Motor neuron (in vitro differentiated cells): ENCODE measurements around the gene TYR. TPM values are rescaled to one million over a fixed set of nuclear protein-coding genes. Genes with fewer than 3 reads are reported as not detected.
"Not testable (repeated sequence)": the region's sequence is repeated elsewhere in the genome, so short reads cannot be mapped to it uniquely, and the experiment has no call there.

Experiments used
- ATAC-seq, 8 experiments: fragments of 200-7000 bp; cut with Tn5 transposase; replicated peaks in 6 of 8; 2 replicates each; pipeline ENCODE4 v1.8.0; 2021; ENCODE audit warnings: mild to moderate bottlenecking in 8 of 8, moderate library complexity in 8 of 8
- H3K27ac ChIP-seq, 2 donors: fragments of 250-450 bp; sonication (Bioruptor Pico); 2 replicates each; pipeline ENCODE4 v1.9.0; 2021; ENCODE audit warnings: antibody characterized with exemption in 2 of 2, mild to moderate bottlenecking in 2 of 2, moderate library complexity in 1 of 2
- H3K4me1 ChIP-seq, 2 donors: fragments of 250-450 bp; sonication (Bioruptor Pico); replicated peaks in 1 of 2; 2 replicates each; pipeline ENCODE4 v1.6.1; 2021; ENCODE audit warnings: antibody characterized with exemption in 2 of 2, mild to moderate bottlenecking in 2 of 2, moderate library complexity in 1 of 2
- H3K4me3 ChIP-seq, 5 donors: fragments of 250-450 bp; sonication (Bioruptor Pico); 2 replicates each; pipeline ENCODE4 v1.9.0; 2021; ENCODE audit warnings: antibody characterized with exemption in 5 of 5, mild to moderate bottlenecking in 5 of 5, moderate library complexity in 4 of 5
- WGBS, 10 experiments: fragments of 450-650 bp; shearing (Covaris generic); methylation state at CpG; one replicate each; pipeline ENCODE4 v1.0.0; 2022; 5-methylcytosine and 5-hydroxymethylcytosine counted together
- in situ Hi-C, 9 experiments: fragments of 400-800 bp; cut with MboI; loops; one replicate each; pipeline ENCODE4 v1.15.0; 2021; ENCODE audit warnings: low sequenced_read_pairs in 9 of 9, low pct_unique_long_range_greater_than_20kb in 2 of 9; ENCODE audit not compliant: unreplicated experiment in 9 of 9
- total RNA-seq, 8 experiments: library from RNA; unstranded; fragments of 300-600 nt; gene quantifications; 2 replicates each; pipeline versions ENCODE4 v1.2.3 to v1.2.4, GENCODE V29; 2022

The TYR gene
- total RNA-seq, 8 experiments from 2014 or later, result 0.09 to 0.19 TPM; not detected in 6

DNA sequence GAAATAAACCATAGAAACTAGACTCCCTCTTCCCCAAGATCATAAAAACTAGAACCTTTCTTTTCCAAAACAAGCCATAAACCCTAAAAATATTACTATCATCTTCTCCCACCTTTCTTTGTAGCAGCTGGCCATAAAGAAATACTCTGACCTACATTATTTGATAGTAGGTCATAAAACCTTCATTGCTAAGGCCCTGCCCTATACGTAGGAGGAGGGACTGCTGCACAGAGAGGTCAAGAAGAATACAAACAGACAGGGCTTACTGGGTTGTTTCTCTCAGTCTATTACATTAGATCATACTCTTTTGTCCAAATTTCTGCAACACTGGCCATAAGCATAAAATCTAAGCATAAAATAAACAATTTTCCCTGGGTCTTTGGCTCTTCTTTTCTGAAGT lies 101.5 kb downstream of the TYR start:
- 40 to 100% (median 82%) methylated on average over 1 of the region's 1 CpG; no CpG with 5 or more reads in 3 of the 10 experiments for whole genome bisulfite sequencing, 10 experiments
- in situ Hi-C loops, result no loop called here
- no peak overlapping the region for H3K4me3 ChIP-seq
- ATAC-seq, result no peak
- peaks cover 2 to 3% of the 10 kb centered on the region in 2 donors for H3K4me1 ChIP-seq
- no peak overlapping the region for H3K27ac ChIP-seq

DNA sequence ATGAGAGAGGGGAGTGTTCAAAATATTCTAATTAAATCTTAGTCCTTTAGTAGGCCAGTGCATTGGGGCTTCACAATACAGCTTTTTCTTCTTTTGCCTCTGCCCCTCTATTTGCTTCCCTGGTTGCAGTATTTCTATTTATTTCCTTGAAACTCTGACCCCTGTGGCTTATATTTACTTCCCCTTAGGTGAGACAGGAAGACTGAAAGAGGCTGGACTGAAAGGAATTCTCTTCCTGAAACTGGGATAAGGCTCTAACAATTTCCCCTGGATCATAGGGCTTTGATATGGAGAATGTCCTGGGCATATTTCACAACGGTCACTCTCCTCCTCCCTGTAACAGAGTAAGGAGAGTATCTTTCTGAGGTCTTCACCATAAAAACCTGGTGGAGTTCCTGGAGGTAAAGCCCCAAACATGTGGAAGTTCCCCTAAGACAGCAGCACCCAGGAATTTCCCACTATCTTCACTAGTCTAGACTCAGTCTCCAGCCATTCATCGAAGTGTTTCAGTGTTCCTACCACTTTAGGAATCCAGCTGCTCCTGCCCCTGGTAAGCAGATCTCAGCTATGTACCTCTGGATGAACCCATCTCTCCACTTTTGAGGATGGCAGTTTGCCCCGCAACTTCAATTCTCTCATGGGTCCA lies 103.5 kb downstream of the TYR start:
- 34 to 100% (median 83%) methylated on average over 1 to 3 of the region's 3 CpGs; no CpG with 5 or more reads in 3 of the 10 experiments for WGBS, 10 experiments
- ATAC-seq, in situ Hi-C loops, H3K27ac ChIP-seq, H3K4me3 ChIP-seq, H3K4me1 ChIP-seq: not testable (repeated sequence)

DNA sequence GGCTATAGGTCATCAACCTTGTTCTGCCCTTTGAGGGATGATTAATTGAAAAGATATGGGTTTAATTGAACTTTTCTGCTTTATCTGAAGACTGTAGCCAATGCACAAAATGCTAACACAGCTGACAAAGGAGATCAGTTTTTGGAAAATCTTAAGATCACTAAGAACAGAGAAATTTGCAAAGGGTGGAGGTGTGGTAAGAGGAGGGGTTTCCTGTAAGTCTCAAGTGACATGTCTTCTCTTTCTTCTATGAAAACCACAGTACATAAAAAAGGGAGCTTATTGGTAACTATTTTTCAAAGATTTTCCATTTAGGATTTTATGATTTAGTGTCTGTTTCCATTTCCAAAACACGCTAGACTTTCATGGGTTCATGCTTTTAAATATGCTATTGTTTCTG lies 108.9 kb downstream of the TYR start:
- in situ Hi-C loops, result not testable (repeated sequence)
- peak in 2 of 8 experiments; percentile 45 to 65 for ATAC-seq
- 56 to 100% (median 88%) methylated on average over 1 of the region's 1 CpG; no CpG with 5 or more reads in 5 of the 10 experiments for WGBS, 10 experiments

DNA sequence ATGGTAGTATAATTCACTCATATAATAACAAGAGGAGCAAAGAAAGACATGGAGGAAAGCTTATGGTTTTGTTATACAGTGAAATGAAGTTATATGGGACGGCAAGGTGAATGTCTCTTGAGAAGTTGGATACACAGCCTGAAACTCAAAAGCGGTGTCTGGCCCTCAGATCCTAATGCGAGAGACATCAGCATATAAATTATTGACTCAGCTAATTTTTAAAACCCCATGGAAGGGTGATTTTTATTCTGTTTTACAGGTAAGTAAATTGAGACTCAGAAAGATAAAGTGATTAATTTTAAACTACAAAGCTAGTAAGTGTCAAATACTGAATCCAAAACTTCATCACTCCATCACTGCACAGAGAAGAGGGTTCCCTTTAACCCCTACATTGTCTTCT lies 110.3 kb downstream of the TYR start:
- ATAC-seq, H3K4me3 ChIP-seq, H3K27ac ChIP-seq, H3K4me1 ChIP-seq, in situ Hi-C loops: not testable (repeated sequence)
- 50 to 100% (median 89%) methylated on average over 1 to 3 of the region's 3 CpGs; no CpG with 5 or more reads in 2 of the 10 experiments for WGBS, 10 experiments

More for the DNA sequence above, 108.9 kb downstream of the TYR start:
- H3K27ac ChIP-seq, H3K4me1 ChIP-seq, H3K4me3 ChIP-seq: not testable (repeated sequence)

DNA sequence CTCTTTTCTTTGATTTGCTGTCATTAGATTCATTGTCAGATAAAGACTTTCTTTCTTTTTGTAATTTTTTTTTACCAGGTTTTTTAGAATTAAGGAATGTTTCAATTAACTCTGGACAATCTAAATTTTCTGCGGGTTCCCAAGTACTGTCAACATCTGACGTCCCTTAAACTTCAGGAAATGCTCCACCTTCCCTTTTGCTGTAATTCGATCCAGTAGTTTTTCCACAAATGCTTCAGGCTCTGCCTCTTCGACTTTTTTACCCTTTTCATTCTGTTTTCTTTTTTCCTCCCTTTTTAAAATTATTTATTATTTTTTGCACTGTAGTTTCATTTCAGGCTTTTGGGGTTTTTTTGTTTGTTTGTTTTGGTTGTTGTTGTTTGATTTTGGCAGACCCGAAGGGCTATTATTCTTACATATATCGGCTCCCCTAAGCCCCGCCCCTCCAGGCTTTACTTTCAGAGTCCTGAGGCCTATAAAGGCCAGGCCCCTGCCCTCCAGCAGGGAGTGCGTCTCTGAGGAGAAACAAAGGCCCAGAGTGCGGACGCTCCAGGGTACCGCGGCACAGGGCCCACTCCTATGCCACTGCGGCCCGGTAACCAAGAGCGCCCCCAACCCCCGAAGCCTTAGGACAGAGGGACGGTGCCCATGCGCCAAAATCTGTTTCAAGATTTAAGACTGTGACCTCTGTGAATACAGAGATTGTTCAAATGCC lies 116.4 kb downstream of the TYR start:
- Histone ChIP-seq H3K27ac (no peak overlapping the region), H3K4me1 (peaks cover 0 to 4% of the 10 kb centered on the region in 2 donors), H3K4me3 (no peak overlapping the region)
- 11 to 42% (median 22%) methylated on average over 5 to 11 of the region's 18 CpGs; no CpG with 5 or more reads in 1 of the 10 experiments for WGBS, 10 experiments
- ATAC-seq, result peak in 2 of 8 experiments; percentile 81 to 94
- in situ Hi-C loops, result no loop called here

DNA sequence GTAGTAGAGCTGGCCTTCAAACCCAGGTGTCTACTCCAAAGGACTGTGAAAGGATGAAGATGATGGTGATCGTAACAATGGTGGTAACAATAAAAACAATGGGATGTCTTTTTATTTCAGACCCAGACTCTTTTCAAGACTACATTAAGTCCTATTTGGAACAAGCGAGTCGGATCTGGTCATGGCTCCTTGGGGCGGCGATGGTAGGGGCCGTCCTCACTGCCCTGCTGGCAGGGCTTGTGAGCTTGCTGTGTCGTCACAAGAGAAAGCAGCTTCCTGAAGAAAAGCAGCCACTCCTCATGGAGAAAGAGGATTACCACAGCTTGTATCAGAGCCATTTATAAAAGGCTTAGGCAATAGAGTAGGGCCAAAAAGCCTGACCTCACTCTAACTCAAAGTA lies 117.3 kb downstream of the TYR start:
- H3K27ac ChIP-seq, ATAC-seq, H3K4me1 ChIP-seq, H3K4me3 ChIP-seq, in situ Hi-C loops: not testable (repeated sequence)
- WGBS, 10 experiments, result 80 to 100% (median 99%) methylated on average over 2 to 5 of the region's 7 CpGs; no CpG with 5 or more reads in 6 of the 10 experiments

DNA sequence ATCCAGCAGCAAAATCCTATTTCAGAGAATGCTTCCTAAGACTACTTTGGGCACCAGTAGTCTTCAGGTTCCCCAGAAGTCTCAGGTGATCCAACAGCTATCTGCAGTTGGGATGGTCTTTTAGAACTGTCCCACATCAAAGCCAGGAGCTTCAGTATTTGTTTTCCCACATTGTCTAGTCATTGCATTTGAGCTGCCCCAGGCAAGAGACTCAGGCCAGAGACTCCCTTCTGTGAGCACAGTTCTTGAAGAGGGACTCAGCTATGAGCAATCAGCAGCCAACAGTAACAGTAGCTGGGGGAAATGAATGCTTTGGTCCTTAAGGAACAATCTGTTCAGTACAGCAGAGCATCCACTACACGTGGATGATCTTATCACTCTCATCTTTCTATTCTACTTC lies 125.4 kb downstream of the TYR start:
- not testable (repeated sequence) for ATAC-seq, H3K4me1 ChIP-seq
- WGBS, 10 experiments, result 0 to 100% (median 94%) methylated on average over 1 of the region's 1 CpG; no CpG with 5 or more reads in 2 of the 10 experiments

DNA sequence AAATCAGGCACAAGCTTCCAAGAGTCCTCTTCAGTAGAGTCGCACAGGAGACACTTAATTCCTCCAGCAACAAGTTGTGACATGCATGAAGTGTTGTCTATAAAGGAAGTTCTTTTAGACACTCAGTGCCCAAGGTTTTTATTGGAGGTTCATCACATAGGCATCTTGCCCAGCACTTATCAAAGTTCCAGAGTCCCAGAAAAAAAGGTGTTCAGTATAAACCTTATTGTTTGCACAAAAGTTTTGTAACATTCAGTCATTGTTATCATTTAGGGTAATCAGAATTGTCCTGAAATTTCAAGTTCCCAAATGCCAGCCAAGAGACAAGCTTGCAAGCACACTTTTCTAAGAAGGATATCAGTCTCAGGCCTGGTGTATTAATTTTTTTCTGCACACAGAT lies 130.6 kb downstream of the TYR start:
- WGBS, 10 experiments, result 63 to 100% (median 100%) methylated on average over 1 of the region's 1 CpG; no CpG with 5 or more reads in 6 of the 10 experiments
- in situ Hi-C loops, ATAC-seq, H3K27ac ChIP-seq, H3K4me3 ChIP-seq: not testable (repeated sequence)
- peaks cover 0 to 18% of the 10 kb centered on the region in 2 donors for H3K4me1 ChIP-seq

More for the DNA sequence above, 125.4 kb downstream of the TYR start:
- in situ Hi-C loops, H3K27ac ChIP-seq, H3K4me3 ChIP-seq: not testable (repeated sequence)

DNA sequence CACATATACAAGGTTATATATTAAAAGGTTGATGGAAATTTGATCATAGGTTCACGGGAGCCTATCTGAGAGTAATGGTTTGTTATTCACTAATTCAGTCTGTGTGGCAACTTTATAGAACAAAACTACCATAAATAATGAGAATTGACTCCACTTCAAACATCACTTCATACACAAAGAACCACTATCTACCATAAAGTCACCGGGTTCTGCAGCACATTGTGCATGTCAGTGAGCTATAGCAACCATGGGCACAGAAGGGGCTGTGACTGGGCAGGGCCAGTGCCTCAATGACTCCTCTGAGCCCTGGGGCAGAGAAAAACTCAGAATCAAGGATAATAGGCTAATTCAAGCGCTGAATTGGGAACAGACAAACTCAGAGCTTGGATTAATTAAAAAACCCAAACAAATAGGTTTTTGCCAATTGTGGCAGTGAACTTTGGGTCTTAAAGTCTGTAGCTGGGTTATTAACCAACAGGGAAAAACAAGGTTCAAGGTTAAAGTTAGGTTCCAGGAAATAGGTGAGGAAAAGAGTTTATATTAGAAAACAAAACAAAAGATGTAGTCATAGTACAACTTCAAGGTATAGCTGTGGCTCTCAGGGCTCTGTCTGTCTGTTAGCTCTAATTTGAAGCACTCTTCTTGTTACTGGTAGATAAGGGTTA lies 131.8 kb downstream of the TYR start:
- H3K4me1 ChIP-seq, result peaks cover 0 to 18% of the 10 kb centered on the region in 2 donors
- in situ Hi-C loops, H3K27ac ChIP-seq, H3K4me3 ChIP-seq, ATAC-seq: not testable (repeated sequence)
- 25 to 80% methylated on average over 1 to 2 of the region's 3 CpGs; no CpG with 5 or more reads in 8 of the 10 experiments for WGBS, 10 experiments

DNA sequence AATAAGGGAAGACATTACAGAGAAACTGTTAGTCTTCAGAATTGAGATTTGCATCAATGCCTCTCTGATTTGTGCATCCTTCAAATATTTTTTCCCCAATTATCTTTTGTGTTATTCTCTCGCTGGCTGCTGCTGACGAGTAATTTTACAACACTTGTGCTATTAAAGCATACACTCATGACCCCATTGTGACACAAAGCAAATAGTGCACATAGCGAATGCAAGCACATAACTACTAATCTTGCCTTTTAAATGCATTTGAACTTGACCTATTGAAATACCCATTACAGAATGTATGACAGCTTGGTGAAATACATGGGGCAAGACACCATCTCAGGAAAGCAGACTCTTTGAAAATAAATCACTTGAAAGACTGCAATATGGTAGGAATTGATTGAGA lies 132.9 kb downstream of the TYR start:
- peaks cover 0 to 18% of the 10 kb centered on the region in 2 donors for H3K4me1 ChIP-seq
- 0 to 80% (median 12%) methylated on average over 1 to 3 of the region's 3 CpGs; no CpG with 5 or more reads in 3 of the 10 experiments for WGBS, 10 experiments
- H3K4me3 ChIP-seq, in situ Hi-C loops, H3K27ac ChIP-seq: not testable (repeated sequence)
- peak in 5 of 8 experiments; percentile 85 to 99 (median 96) for ATAC-seq

DNA sequence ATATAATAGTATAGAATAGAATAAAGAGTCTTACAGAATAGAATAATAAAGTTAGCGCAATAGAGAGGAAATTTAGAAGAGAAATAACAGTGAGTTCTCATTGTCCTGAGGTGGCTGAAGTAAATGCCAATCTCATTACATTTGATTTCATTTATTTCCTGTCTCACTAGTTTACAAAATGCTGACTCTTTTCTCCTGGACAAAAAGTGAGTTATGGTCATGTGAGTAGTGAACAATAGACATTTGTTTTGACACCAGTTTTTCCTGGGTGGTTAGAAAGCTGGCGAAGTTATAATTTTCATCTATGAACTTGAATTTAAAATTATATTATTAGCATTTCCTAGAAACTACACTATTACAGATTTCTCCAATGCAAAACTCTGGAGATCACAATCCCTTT lies 143.7 kb downstream of the TYR start:
- in situ Hi-C loops, result no loop called here
- ATAC-seq, result no peak
- Histone ChIP-seq H3K4me1 (peaks cover 2 to 20% of the 10 kb centered on the region in 2 donors), H3K27ac (no peak overlapping the region), H3K4me3 (no peak overlapping the region)
- WGBS, 10 experiments, result 40 to 100% (median 94%) methylated on average over 1 to 2 of the region's 2 CpGs

DNA sequence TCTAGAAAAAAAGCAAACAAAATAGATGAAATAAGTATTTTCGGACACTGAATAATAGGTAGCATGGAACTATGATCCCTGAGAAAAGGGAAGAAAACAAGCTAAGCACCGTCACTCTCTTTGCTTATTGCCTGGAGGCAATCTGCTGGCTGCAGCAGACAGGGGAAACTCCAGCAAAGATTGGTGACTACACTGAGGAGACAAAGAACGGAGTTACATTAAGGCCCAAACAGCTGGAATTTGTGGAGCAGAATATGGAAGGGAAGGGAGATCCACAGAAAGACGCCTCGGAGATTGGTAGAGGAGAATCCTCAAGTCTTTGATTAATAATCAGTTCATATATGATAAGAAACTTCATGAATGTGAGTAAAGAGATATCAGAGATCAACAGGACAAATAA lies 150.2 kb downstream of the TYR start:
- in situ Hi-C loops, result loop anchor here in 1 of 9 experiments (25.0 kb wide), 1 partner anchor 284 kb away; no protein-coding TSS in a partner anchor
- Histone ChIP-seq H3K4me1 (no peaks in the 10 kb centered on the region), H3K27ac (no peak overlapping the region), H3K4me3 (no peak overlapping the region)
- 49 to 95% (median 81%) methylated on average over 1 to 5 of the region's 5 CpGs; no CpG with 5 or more reads in 1 of the 10 experiments for WGBS, 10 experiments
- peak in 1 of 8 experiments; percentile 17 for ATAC-seq

DNA sequence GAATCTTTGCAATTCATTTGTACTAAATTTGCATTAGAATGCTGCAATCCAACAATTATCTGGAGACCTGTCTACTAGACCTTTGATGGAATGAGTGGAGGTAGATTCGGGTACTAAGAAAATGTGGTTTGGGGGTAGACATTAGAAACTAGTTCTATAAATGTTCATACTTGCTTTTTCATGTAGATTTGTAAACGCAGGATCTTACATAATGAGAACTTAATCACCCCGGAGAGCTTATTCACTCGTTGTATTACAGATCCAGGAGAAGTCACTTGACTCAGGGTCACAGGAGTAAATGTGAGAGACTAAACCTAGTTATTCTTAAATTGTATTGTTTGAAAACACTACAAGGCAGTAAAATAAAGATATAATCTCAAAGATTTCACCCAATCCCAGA lies 154.3 kb downstream of the TYR start:
- 5 to 100% (median 34%) methylated on average over 1 to 4 of the region's 4 CpGs for WGBS, 10 experiments
- H3K4me1 ChIP-seq, H3K27ac ChIP-seq, H3K4me3 ChIP-seq: not testable (repeated sequence)
- in situ Hi-C loops, result loop anchor here in 1 of 9 experiments (25.0 kb wide), 1 partner anchor 280 kb away; no protein-coding TSS in a partner anchor
- ATAC-seq, result peak in 2 of 8 experiments; percentile 41 to 51
